Right lobe of liver (tissue), 4 donors: ENCODE measurements around the gene PNCK.

Experiments
- POLR2A ChIP-seq: fragments of 450-650 bp; IDR thresholded peaks from one replicate; pipeline ENCODE4 v1.6.1; 2017; ENCODE audit warnings: antibody characterized with exemption, mild to moderate bottlenecking
- TF ChIP-seq, protein P1 (sequence below), 4 donors: fragments of 200-600 bp in 3 of 4; fragments of 450-650 bp in 1 of 4; IDR thresholded peaks; one replicate each; pipeline versions ENCODE4 v1.5.1 to v1.8.0; 2016 to 2022; ENCODE audit warnings: antibody characterized with exemption in 4 of 4, mild to moderate bottlenecking in 2 of 4
- donor health status: DM: no; HTN: no; CAD: no.
- donor health status: DM: no; HTN: no; CAD: no.
- donor health status: DM: no; HTN: yes; CAD: no.

DNA sequence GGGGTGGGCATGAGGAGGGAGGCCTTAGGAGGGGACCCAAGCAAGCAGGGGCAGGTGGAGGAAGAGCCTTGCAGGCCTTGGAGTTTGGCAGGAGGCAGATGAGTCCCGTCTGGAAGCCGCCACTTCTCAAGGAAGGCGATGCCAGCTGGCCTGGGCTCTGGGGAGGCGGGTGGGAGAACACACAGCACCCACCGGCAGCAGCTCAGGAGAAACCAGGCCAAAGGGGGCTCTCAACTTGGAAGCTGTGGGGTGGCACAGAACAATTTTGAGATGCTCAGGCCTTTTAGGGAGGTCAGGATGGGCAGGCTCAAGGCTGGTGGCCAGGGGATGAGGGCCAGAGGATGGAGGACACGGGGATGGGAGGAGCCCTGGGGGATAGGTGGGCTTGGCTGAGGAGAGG lies 38.2 kb downstream of the PNCK start:
- TF ChIP-seq, protein P1, sequence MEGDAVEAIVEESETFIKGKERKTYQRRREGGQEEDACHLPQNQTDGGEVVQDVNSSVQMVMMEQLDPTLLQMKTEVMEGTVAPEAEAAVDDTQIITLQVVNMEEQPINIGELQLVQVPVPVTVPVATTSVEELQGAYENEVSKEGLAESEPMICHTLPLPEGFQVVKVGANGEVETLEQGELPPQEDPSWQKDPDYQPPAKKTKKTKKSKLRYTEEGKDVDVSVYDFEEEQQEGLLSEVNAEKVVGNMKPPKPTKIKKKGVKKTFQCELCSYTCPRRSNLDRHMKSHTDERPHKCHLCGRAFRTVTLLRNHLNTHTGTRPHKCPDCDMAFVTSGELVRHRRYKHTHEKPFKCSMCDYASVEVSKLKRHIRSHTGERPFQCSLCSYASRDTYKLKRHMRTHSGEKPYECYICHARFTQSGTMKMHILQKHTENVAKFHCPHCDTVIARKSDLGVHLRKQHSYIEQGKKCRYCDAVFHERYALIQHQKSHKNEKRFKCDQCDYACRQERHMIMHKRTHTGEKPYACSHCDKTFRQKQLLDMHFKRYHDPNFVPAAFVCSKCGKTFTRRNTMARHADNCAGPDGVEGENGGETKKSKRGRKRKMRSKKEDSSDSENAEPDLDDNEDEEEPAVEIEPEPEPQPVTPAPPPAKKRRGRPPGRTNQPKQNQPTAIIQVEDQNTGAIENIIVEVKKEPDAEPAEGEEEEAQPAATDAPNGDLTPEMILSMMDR (IDR thresholded peaks at IDR 0.05): no peak
- TF ChIP-seq POLR2A: no peak
